Measurements from ENCODE around the gene GKN2.
"Not testable (repeated sequence)": the region's sequence is repeated elsewhere in the genome, so short reads cannot be mapped to it uniquely, and the experiment has no call there.

Gene GKN2

GRCh38 chr2:68961380-68961779, 8.7 kb upstream of the GKN2 start:
- no peak for DNase-seq (ENCODE audit: low read depth in 3 of 3, low spot score in 1 of 3)

DNA sequence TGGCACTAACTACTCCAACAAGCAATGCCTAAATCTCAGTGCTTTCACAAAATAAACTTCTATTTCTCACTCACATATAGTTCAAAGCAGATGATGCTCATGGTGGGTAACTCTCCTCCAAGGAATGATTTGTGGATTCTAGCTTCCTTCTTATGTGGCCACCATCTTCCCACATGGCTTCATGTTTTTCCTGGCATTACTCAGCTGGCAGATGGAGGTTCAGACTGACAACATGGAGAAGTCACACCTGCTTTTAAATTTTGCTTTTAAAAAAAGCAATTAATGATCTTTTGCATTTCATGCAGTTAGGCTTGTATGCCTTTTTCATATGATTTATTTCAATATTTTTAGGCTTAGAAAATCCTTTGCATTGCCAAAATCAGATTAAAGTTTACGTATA, 6.3 kb upstream of the GKN2 start:
- no peak for DNase-seq (ENCODE audit: low read depth in 3 of 3, low spot score in 1 of 3)

- not testable (repeated sequence) for DNase-seq (ENCODE audit: low read depth in 3 of 3, low spot score in 1 of 3)
Measured at GRCh38 chr2:68955432-68955831, 2.7 kb upstream of the GKN2 start.

GRCh38 chr2:68951899-68952298, 794 bp downstream of the GKN2 start:
- no peak for DNase-seq (ENCODE audit: low read depth in 3 of 3, low spot score in 1 of 3)

GRCh38 chr2:68948710-68949109, 4.0 kb downstream of the GKN2 start:
- no peak for DNase-seq (ENCODE audit: low read depth in 3 of 3, low spot score in 1 of 3)

- no peak for DNase-seq (ENCODE audit: low read depth in 3 of 3, low spot score in 1 of 3)
Measured at GRCh38 chr2:68946117-68946516, 6.6 kb downstream of the GKN2 start.

GRCh38 chr2:68943581-68944568, 8.8 kb downstream of the GKN2 start:
- peak; percentile 7 to 15 (median 14) for DNase-seq (ENCODE audit: low read depth in 3 of 3, low spot score in 1 of 3)

DNA sequence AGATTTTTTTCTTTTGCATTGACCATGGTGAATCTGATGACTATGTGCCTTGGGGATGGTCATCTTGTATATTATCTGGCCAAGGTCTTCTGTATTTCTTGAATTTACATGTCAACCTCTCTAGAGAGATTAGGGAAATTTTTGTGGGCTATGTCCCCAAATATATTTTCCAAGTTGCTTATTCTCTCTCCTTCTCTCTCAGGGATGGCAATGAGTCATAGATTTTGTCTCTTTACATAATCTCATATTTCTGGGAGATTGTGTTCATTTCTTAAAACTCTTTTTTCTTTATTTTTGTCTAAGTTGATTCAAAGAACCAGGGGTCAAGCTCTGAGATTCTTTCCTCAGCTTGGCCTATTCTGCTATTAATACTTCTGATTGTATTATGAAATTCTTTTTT, 9.9 kb downstream of the GKN2 start:
- DNase-seq (ENCODE audit: low read depth in 3 of 3, low spot score in 1 of 3): no peak

DNA sequence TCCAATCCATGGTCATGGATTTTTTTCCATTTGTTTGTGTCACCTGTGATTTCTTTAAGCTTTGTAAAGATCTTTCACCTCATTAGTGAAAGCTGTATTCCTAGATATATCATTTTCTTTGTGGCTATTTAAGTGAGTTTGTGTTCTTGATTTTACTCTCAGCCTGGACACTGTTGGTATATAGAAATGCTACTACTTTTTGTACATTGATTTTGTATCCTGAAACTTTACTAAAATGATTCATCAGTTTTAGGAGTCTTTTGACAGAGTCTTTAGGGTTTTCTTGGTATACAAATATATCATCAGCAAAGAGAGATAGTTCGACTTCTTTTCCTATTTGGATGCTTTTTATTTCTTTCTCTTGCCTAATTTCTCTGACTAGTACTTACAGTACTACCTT, 12.3 kb downstream of the GKN2 start:
- no peak for DNase-seq (ENCODE audit: low read depth in 3 of 3, low spot score in 1 of 3)

- no peak for DNase-seq (ENCODE audit: low read depth in 3 of 3, low spot score in 1 of 3)
Measured at GRCh38 chr2:68939962-68940361, 12.7 kb downstream of the GKN2 start.

- DNase-seq (ENCODE audit: low read depth in 3 of 3, low spot score in 1 of 3): no peak
Measured at GRCh38 chr2:68938938-68939337, 13.8 kb downstream of the GKN2 start.

DNA sequence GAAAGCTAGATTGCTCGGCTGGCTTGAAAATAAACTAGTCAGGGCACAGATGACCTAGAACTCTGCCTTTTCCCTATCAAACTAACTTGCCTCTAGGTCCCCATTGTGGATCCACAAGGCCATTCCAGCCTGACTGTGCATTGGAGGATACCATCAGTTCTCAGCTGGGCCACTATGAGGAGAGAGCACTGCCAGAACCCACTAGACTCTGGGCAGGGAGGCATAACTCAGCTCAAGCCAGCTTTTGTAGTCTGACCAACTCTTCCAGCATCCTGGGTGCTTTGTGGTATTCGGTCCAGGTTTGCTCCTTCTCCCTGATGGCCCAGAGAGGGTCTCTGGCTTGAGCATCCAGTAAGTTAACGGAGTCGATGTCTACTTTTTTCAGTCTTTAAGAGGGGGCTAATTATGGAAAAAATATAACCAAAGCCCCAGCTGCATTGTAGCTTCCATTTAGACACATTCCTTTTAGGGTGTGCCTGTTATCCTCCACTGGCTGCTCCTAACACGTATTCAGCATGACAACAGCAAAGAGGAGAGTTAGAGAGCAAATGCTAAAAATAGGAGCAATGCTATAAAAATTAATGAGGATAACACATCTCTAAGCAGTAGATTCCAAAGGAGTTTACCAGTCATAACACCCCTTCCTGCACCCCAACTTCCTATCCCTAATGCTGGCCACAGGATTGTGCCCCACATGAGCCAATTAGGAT, 15.2 kb downstream of the GKN2 start:
- no peak for DNase-seq (ENCODE audit: low read depth in 3 of 3, low spot score in 1 of 3)

- DNase-seq (ENCODE audit: low read depth in 3 of 3, low spot score in 1 of 3): no peak
Measured at GRCh38 chr2:68936889-68937288, 15.8 kb downstream of the GKN2 start.

DNA sequence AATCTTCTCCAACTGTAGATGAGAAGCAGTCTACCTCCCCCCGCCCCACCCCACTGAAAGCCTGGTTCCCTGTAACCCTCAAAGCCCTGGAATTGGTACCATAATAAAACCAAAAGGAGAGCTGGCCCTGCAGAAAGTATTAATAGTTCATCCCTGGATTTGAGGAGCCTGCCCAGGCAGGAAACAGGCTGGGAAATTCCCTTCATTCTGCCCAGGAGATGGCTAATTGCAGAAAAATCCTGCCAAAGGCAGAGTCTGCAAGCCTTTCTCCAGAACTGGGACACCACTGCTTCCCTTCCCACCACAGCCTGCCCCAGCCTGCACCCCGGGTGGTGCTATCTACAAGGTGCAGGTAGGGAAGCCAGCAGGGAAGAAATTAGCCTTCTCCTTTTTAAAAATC, 16.3 kb downstream of the GKN2 start:
- DNase-seq (ENCODE audit: low read depth in 3 of 3, low spot score in 1 of 3): no peak

DNA sequence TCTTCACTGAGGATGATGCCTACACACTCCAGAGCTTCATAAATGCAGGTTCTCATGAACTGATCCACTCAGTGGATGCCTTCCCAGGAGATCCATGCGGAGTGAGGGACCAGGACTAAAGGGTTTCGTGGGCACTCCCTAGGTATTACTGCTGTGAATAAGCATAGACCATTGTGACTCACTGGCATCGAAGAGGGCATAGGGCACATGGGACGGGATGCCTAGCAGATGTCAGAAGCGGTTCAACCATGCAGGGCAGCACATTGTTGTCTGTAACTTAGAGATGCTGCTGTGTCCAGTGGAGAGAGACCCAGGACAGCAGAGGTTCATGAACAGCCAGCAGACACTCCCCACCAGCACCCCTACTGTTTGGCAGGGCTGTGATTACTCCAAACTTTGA, 17.2 kb downstream of the GKN2 start:
- DNase-seq (ENCODE audit: low read depth in 3 of 3, low spot score in 1 of 3): no peak

GRCh38 chr2:68934021-68934420, 18.7 kb downstream of the GKN2 start:
- DNase-seq (ENCODE audit: low read depth in 3 of 3, low spot score in 1 of 3): no peak

- DNase-seq (ENCODE audit: low read depth in 3 of 3, low spot score in 1 of 3): no peak
Measured at GRCh38 chr2:68932402-68932801, 20.3 kb downstream of the GKN2 start.

DNA sequence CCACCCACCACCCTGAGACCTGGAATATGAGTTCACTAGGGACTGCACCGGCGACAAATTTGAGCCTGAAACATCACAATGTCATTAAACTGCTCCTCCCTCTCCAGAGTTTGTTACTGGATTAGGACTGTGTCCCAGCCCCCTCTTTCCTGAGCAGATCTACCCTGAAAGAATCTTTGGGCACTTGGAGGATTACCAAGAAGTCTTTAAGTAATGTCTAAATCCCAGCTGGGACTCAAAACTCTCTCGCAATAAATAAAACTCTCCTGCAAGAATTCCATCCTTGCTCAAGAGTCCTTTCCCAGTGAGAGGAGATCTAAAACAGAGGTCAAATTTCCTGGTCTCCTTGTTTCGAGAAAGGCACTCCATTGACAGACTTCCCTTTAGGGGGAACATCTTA, 20.9 kb downstream of the GKN2 start:
- DNase-seq (ENCODE audit: low read depth in 3 of 3, low spot score in 1 of 3): no peak

DNA sequence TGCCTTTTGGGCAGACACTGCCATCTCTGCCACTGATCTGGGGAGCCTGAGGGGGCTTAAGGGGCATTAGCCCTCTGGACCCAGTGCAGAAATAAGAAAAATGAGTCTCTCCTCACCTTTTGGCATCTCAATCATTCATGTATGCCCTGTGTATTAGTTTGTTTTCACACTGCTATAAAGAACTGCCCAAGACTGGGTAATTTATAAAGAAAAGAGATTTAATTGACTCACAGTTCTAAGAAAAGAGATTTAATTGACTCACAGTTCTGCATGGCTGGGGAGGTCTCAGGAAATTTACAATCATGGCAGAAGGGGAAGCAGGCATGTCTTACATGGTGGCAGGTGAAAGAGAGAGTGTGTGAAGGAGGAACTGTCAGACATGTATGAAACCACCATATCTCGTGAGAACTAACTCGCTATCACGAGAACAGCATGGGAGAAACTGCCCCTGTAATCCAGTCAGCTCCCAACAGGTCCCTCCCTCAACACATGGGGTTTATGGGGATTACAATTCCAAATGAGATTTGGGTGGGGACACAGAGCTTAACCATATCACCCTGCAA, 21.5 kb downstream of the GKN2 start:
- no peak for DNase-seq (ENCODE audit: low read depth in 3 of 3, low spot score in 1 of 3)

GRCh38 chr2:68926796-68927195, 25.9 kb downstream of the GKN2 start:
- no peak for DNase-seq (ENCODE audit: low read depth in 3 of 3, low spot score in 1 of 3)

- DNase-seq (ENCODE audit: low read depth in 3 of 3, low spot score in 1 of 3): peak in 2 of 3 donors; percentile 19 to 26
Measured at GRCh38 chr2:68925295-68925896, 27.3 kb downstream of the GKN2 start.

- DNase-seq (ENCODE audit: low read depth in 3 of 3, low spot score in 1 of 3): no peak
Measured at GRCh38 chr2:68921646-68922045, 31.0 kb downstream of the GKN2 start.
